ENCODE results near the gene KLHL2.

KLHL2 gene

DNA sequence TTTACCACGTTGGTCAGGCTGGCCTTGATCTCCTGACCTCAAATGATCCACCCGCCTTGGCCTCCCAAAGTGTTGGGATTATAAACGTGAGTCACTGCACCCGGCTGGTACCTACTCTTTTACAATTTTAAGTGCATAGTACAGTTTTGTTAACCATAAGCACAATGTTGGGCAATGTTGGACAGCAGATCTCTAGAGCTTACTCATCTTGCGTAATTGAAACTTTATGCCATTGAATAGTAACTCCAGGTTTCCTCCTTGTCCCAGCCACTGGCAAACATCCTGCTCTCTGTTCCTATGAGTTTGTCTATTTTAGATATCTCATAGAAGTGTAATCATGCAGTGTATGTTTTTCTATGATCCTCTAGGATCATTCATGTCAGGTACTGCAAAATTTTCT, 162.2 kb downstream of the KLHL2 start:
- DNase-seq (ENCODE audit: low spot score): no peak

DNA sequence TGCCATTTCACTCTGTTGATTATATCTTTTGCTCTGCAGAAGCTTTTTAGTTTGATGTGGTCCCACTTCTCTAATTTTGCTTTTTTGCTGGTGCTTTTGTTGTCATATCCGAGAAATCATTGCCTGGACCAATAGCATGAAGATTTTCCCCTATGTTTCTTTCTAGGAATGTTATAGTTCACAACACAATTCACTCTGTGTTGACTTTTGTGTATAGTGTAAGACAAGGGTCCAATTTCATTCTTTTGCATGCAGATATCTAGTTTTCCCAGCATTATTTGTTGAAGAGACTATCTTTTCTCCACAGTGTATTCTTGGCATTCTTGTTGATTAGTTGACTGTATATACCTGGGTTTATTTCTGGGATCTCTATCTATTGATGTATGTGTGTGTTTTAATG, 163.2 kb downstream of the KLHL2 start:
- DNase-seq (ENCODE audit: low spot score): no peak

All from germinal center (tissue), 1 donor.